DOHH2 (cell line): ENCODE measurements around the gene APOOL.

Experiments
- H3F3A ChIP-seq: fragments of 200-600 bp; sonication (generic), shearing (Covaris generic); 2 replicates; pipeline ENCODE4 v1.6.0; 2016; ENCODE audit warnings: antibody characterized with exemption, mild to moderate bottlenecking; ENCODE audit not compliant: control insufficient read depth, insufficient read depth
- H3K27ac ChIP-seq: fragments of 200-600 bp; sonication (generic); 2 replicates; pipeline ENCODE4 v1.5.1; 2014; ENCODE audit warnings: low read depth, mild to moderate bottlenecking, low read length, moderate library complexity
- H3K27me3 ChIP-seq: fragments of 200-600 bp; sonication (generic); 2 replicates; pipeline ENCODE4 v1.6.1; 2014; ENCODE audit warnings: mild to moderate bottlenecking, low read length, mixed read lengths; ENCODE audit not compliant: control insufficient read depth
- H3K36me3 ChIP-seq: fragments of 200-600 bp; sonication (generic); 2 replicates; pipeline ENCODE4 v1.6.1; 2014; ENCODE audit warnings: mild to moderate bottlenecking, low read length, moderate library complexity, mixed read lengths; ENCODE audit not compliant: control insufficient read depth
- H3K4me1 ChIP-seq: fragments of 200-600 bp; sonication (generic); 2 replicates; pipeline ENCODE4 v1.6.1; 2014; ENCODE audit warnings: mild to moderate bottlenecking, low read length, mixed read lengths; ENCODE audit not compliant: control insufficient read depth
- H3K4me2 ChIP-seq: fragments of 200-600 bp; sonication (generic); 2 replicates; pipeline ENCODE4 v1.6.0; 2014; ENCODE audit warnings: mild to moderate bottlenecking, low read length, moderate library complexity
- H3K4me3 ChIP-seq: fragments of 200-600 bp; sonication (generic); 2 replicates; pipeline ENCODE4 v1.5.1; 2014; ENCODE audit warnings: mild to moderate bottlenecking, low read length, mixed read lengths
- H3K79me2 ChIP-seq: fragments of 200-600 bp; sonication (generic); 2 replicates; pipeline ENCODE4 v1.6.1; 2014; ENCODE audit warnings: mild to moderate bottlenecking, low read length, mixed read lengths; ENCODE audit not compliant: control insufficient read depth
- H3K9me2 ChIP-seq: fragments of 200-600 bp; sonication (generic); replicated peaks from 2 replicates; pipeline ENCODE4 v1.6.1; 2014; ENCODE audit warnings: mild to moderate bottlenecking, low read length, mixed read lengths; ENCODE audit not compliant: control insufficient read depth
- H3K9me3 ChIP-seq: fragments of 200-600 bp; sonication (generic); 2 replicates; pipeline ENCODE4 v1.6.1; 2014; ENCODE audit warnings: antibody characterized with exemption, low read length, mixed read lengths; ENCODE audit not compliant: control insufficient read depth, insufficient read depth
- H4K20me1 ChIP-seq: fragments of 200-600 bp; sonication (generic); 2 replicates; pipeline ENCODE4 v1.6.0; 2014; ENCODE audit warnings: low read depth, mild to moderate bottlenecking, antibody characterized with exemption, low read length, moderate library complexity; ENCODE audit not compliant: control insufficient read depth, insufficient read depth
- EZH2phosphoT487 ChIP-seq: fragments of 200-600 bp; sonication (generic); IDR thresholded peaks from 2 replicates; pipeline ENCODE4 v1.6.1; 2017; ENCODE audit warnings: borderline replicate concordance, mild to moderate bottlenecking, antibody characterized with exemption, low read length, moderate library complexity, mixed read lengths
- TF ChIP-seq, protein P1 (sequence below): fragments of 200-600 bp; sonication (generic); IDR thresholded peaks from one replicate; pipeline ENCODE4 v1.5.1; 2014; ENCODE audit warnings: antibody characterized with exemption, mild to moderate bottlenecking, low read depth, low read length; ENCODE audit not compliant: poor library complexity, severe bottlenecking

The APOOL gene

DNA sequence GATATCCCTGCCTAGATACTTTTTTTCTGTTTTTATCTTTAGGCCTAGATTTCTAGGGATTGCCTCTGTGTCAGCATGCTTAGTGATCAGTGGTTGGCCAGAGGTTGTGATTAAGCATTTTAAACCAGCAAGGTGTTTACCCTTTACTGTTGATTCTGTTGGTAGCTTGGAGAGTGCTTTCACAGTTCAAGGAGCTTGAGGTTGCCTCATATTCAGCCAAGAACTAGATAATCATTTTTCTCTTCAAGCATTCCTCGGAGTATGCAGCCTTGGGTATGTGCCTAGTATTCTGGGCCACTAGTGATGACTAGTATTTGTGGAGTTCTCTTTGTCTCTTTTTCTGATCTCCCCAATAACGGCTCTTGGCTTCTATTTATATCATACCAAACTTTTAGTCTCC lies 20.4 kb downstream of the APOOL start:
- Histone ChIP-seq H4K20me1 (no peaks in the 10 kb centered on the region), H3F3A (no peaks in the 10 kb centered on the region), H3K9me3 (no peaks in the 10 kb centered on the region), H3K27ac (no peak overlapping the region), H3K36me3 (no peaks in the 10 kb centered on the region), H3K4me3 (no peak overlapping the region), H3K9me2 (no peaks in the 10 kb centered on the region), H3K79me2 (peaks cover 19% of the 10 kb centered on the region; the same call in 1 of the 2 replicates), H3K4me1 (no peaks in the 10 kb centered on the region), H3K27me3 (no peaks in the 10 kb centered on the region), H3K4me2 (no peak overlapping the region)
- TF ChIP-seq, protein P1, sequence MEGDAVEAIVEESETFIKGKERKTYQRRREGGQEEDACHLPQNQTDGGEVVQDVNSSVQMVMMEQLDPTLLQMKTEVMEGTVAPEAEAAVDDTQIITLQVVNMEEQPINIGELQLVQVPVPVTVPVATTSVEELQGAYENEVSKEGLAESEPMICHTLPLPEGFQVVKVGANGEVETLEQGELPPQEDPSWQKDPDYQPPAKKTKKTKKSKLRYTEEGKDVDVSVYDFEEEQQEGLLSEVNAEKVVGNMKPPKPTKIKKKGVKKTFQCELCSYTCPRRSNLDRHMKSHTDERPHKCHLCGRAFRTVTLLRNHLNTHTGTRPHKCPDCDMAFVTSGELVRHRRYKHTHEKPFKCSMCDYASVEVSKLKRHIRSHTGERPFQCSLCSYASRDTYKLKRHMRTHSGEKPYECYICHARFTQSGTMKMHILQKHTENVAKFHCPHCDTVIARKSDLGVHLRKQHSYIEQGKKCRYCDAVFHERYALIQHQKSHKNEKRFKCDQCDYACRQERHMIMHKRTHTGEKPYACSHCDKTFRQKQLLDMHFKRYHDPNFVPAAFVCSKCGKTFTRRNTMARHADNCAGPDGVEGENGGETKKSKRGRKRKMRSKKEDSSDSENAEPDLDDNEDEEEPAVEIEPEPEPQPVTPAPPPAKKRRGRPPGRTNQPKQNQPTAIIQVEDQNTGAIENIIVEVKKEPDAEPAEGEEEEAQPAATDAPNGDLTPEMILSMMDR, result no peak
- no peak for TF ChIP-seq EZH2phosphoT487

DNA sequence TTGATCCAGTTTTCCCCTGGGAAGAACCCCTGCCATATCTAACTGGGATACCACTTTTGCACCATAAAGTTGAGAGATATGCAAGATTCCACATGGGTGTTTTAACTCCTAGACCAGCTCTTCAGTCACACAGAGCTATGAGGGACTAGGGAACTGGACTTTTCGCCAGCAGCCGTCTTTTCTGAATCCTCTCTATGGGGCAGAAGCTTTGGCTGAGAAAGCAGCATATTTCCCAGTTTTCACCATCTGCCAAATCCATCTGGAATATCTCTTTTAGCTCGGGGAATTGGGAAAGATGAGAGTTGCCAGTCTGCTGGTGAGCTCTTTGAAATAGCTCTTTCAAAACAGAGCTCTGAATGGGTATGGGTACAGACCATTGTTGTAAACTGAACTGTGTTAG lies 20.9 kb downstream of the APOOL start:
- H3K4me1 ChIP-seq, result no peaks in the 10 kb centered on the region
- no peak overlapping the region for H3K27ac ChIP-seq
- H3K79me2 ChIP-seq, result peaks cover 15% of the 10 kb centered on the region; the same call in 1 of the 2 replicates
- H3K36me3 ChIP-seq, result no peaks in the 10 kb centered on the region
- H3K4me2 ChIP-seq, result no peak overlapping the region
- H3F3A ChIP-seq, result no peaks in the 10 kb centered on the region
- H4K20me1 ChIP-seq, result no peaks in the 10 kb centered on the region
- no peaks in the 10 kb centered on the region for H3K9me2 ChIP-seq
- no peaks in the 10 kb centered on the region for H3K27me3 ChIP-seq
- TF ChIP-seq, protein P1, result no peak
- no peak for TF ChIP-seq EZH2phosphoT487
- no peaks in the 10 kb centered on the region for H3K9me3 ChIP-seq
- no peak overlapping the region for H3K4me3 ChIP-seq

DNA sequence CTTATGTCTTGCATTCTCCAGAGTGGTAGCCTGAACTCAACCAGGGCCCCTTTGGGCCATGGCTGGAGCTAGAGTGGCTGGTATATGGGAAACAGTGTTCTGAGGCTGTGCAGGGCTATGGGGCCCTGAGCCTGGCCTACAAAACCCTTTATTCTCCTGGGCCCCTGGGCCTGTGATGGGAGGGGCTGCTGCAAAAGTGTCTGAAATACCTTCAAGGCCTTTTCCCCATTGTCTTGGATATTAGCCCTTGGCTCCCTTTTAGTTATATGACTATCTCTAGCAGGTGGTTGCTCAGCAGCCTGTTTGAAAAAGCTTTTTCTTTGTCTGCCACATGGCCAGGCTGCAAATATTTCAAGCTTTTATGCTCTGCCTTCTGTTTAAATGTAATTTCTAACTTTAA lies 22.5 kb downstream of the APOOL start:
- Histone ChIP-seq H4K20me1 (no peaks in the 10 kb centered on the region), H3K9me2 (no peaks in the 10 kb centered on the region), H3K4me1 (no peaks in the 10 kb centered on the region), H3K4me3 (no peak overlapping the region), H3K9me3 (no peaks in the 10 kb centered on the region), H3K27me3 (no peaks in the 10 kb centered on the region), H3K36me3 (no peaks in the 10 kb centered on the region), H3F3A (no peaks in the 10 kb centered on the region), H3K79me2 (peaks cover 8% of the 10 kb centered on the region; the same call in 1 of the 2 replicates), H3K27ac (no peak overlapping the region), H3K4me2 (no peak overlapping the region)
- no peak for TF ChIP-seq EZH2phosphoT487
- TF ChIP-seq, protein P1, result no peak

DNA sequence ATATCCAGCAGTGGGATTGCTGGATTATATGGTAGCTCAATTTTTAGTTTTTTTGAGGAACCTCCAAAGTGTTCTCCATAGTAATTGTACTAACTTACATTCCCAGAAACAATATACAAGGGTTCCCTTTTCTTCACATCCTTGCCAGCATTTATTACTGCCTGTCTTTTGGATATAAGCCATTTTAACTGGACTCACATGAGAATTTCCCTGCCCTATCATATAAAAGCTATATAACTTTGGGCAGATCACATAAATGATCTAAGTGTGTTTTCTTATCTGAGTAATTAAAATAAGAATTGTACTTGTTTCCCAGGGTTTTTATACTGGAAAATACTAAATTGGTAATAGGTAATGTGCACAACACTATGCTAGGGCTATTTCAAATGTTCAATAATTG lies 25.4 kb downstream of the APOOL start:
- H3K79me2 ChIP-seq, result peaks cover 8% of the 10 kb centered on the region; the same call in 1 of the 2 replicates
- no peaks in the 10 kb centered on the region for H3K9me2 ChIP-seq
- H3K27me3 ChIP-seq, result no peaks in the 10 kb centered on the region
- H3K27ac ChIP-seq, result no peak overlapping the region
- H4K20me1 ChIP-seq, result no peaks in the 10 kb centered on the region
- H3K9me3 ChIP-seq, result no peaks in the 10 kb centered on the region
- H3K4me2 ChIP-seq, result no peak overlapping the region
- no peak for TF ChIP-seq EZH2phosphoT487
- TF ChIP-seq, protein P1, result no peak
- H3K36me3 ChIP-seq, result no peaks in the 10 kb centered on the region
- H3K4me1 ChIP-seq, result no peaks in the 10 kb centered on the region
- no peak overlapping the region for H3K4me3 ChIP-seq
- H3F3A ChIP-seq, result no peaks in the 10 kb centered on the region
